Measurements from ENCODE around the gene ACOXL.

ACOXL gene

GRCh38 chr2:110861616-110862260 is 129.4 kb downstream of the ACOXL start:
- DNase-seq = no peak

GRCh38 chr2:110863726-110864125 is 131.4 kb downstream of the ACOXL start:
- no peak for DNase-seq

- no peak for DNase-seq
Observed at GRCh38 chr2:110864176-110864575, 131.8 kb downstream of the ACOXL start.

GRCh38 chr2:110864731-110865130 is 132.4 kb downstream of the ACOXL start:
- DNase-seq = no peak

- no peak for DNase-seq
Observed at GRCh38 chr2:110865188-110865587, 132.8 kb downstream of the ACOXL start.

GRCh38 chr2:110866045-110866444 is 133.7 kb downstream of the ACOXL start:
- DNase-seq = no peak

- DNase-seq = no peak
Observed at GRCh38 chr2:110866466-110866865, 134.1 kb downstream of the ACOXL start.

GRCh38 chr2:110867078-110867477 is 134.7 kb downstream of the ACOXL start:
- DNase-seq = no peak

GRCh38 chr2:110868971-110869370 is 136.6 kb downstream of the ACOXL start:
- no peak for DNase-seq

- DNase-seq = no peak
Observed at GRCh38 chr2:110869472-110870446, 137.4 kb downstream of the ACOXL start.

- no peak for DNase-seq
Observed at GRCh38 chr2:110870545-110870944, 138.2 kb downstream of the ACOXL start.

- no peak for DNase-seq
Observed at GRCh38 chr2:110871637-110872036, 139.3 kb downstream of the ACOXL start.

GRCh38 chr2:110872521-110872920 is 140.1 kb downstream of the ACOXL start:
- DNase-seq = no peak

GRCh38 chr2:110873056-110873502 is 140.7 kb downstream of the ACOXL start:
- DNase-seq = no peak

- no peak for DNase-seq
Observed at GRCh38 chr2:110873597-110874452, 141.5 kb downstream of the ACOXL start.

- DNase-seq = no peak
Observed at GRCh38 chr2:110874453-110875383, 142.3 kb downstream of the ACOXL start.

- DNase-seq = no peak
Observed at GRCh38 chr2:110875384-110875725, 143.0 kb downstream of the ACOXL start.

GRCh38 chr2:110876167-110876999 is 144.0 kb downstream of the ACOXL start:
- no peak for DNase-seq

- DNase-seq = no peak
Observed at GRCh38 chr2:110877031-110877827, 144.9 kb downstream of the ACOXL start.

- DNase-seq = no peak
Observed at GRCh38 chr2:110878150-110878549, 145.8 kb downstream of the ACOXL start.

Measured in NCI-H1105 (cell line).